Sigmoid colon (tissue), 4 donors: ENCODE measurements around the gene KCNG2.

Experiments
- EP300 ChIP-seq, 4 donors: sonication (generic); formaldehyde crosslinking; IDR thresholded peaks; one replicate each; pipeline ENCODE4 v1.6.1; 2017; ENCODE audit warnings: antibody characterized with exemption in 4 of 4
- POLR2A ChIP-seq, 2 donors: fragments of 450-650 bp; IDR thresholded peaks; one replicate each; pipeline ENCODE4 v1.6.1; 2016; ENCODE audit warnings: antibody characterized with exemption in 2 of 2, mild to moderate bottlenecking in 2 of 2, moderate library complexity in 2 of 2
- POLR2AphosphoS5 ChIP-seq, 4 donors: sonication (generic); formaldehyde crosslinking; IDR thresholded peaks; one replicate each; pipeline ENCODE4 v1.6.1; 2017; ENCODE audit warnings: antibody characterized with exemption in 4 of 4
- TF ChIP-seq, protein P1 (sequence below), 4 experiments: fragments of 450-650 bp in 3 of 4; fragments of 200-600 bp in 1 of 4; IDR thresholded peaks; one replicate each; pipeline ENCODE4 v1.5.1; 2016 to 2019; ENCODE audit warnings: antibody characterized with exemption in 4 of 4, mild to moderate bottlenecking in 3 of 4, moderate library complexity in 2 of 4

GRCh38 chr18:79846936-79847557, 49.3 kb downstream of the KCNG2 start:
- TF ChIP-seq, protein P1, sequence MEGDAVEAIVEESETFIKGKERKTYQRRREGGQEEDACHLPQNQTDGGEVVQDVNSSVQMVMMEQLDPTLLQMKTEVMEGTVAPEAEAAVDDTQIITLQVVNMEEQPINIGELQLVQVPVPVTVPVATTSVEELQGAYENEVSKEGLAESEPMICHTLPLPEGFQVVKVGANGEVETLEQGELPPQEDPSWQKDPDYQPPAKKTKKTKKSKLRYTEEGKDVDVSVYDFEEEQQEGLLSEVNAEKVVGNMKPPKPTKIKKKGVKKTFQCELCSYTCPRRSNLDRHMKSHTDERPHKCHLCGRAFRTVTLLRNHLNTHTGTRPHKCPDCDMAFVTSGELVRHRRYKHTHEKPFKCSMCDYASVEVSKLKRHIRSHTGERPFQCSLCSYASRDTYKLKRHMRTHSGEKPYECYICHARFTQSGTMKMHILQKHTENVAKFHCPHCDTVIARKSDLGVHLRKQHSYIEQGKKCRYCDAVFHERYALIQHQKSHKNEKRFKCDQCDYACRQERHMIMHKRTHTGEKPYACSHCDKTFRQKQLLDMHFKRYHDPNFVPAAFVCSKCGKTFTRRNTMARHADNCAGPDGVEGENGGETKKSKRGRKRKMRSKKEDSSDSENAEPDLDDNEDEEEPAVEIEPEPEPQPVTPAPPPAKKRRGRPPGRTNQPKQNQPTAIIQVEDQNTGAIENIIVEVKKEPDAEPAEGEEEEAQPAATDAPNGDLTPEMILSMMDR (IDR thresholded peaks at IDR 0.05), result no peak
- TF ChIP-seq POLR2AphosphoS5 (IDR thresholded peaks at IDR 0.05), result no peak
- TF ChIP-seq EP300 (IDR thresholded peaks at IDR 0.05), result no peak
- TF ChIP-seq POLR2A (IDR thresholded peaks at IDR 0.05), result no peak
